ENCODE results near the gene TGFB3. TPM values are rescaled to one million over a fixed set of nuclear protein-coding genes. Genes with fewer than 3 reads are reported as not detected.

TGFB3 gene
- total and polyA plus RNA-seq, 9 of the 15 experiments (the other 6 are each of a cell fraction or from before 2014, with no cell fraction given): 0.39 to 2.0 (median 1.0) TPM

- BruUV-seq (replicated peaks): no TSS peak
- CTCF ChIA-PET (ENCODE audit: low intra/inter-chr PET ratio): no interaction called here
- TF ChIP-seq SRSF7 (optimal IDR thresholded peaks at IDR 0.05; ENCODE audit: low read depth, low read length) (no peak), CBX8 (IDR thresholded peaks at IDR 0.05; ENCODE audit: borderline replicate concordance, extremely low read depth, low read depth, low read length, poor library complexity, severe bottlenecking) (no peak), NCOA1 (IDR thresholded peaks at IDR 0.05; ENCODE audit: low read depth) (no peak), CXXC5 (CRISPR knock-in tag; IDR thresholded peaks at IDR 0.05) (no peak), REST (IDR thresholded peaks at IDR 0.05; ENCODE audit: borderline replicate concordance) (peak; percentile 15; the same call in 1 of the 2 replicates), REST (CRISPR knock-in tag; IDR thresholded peaks at IDR 0.05; ENCODE audit: low read depth) (no peak), CTCF (IDR thresholded peaks at IDR 0.05 in 2 of 3, conservative IDR thresholded peaks at IDR 0.05 in 1 of 3; ENCODE audit: insufficient read depth in 2 of 3, low read depth in 1 of 3, low read length in 3 of 3) (peak in 1 of 3 experiments; percentile 36; a peak in 2 of 6 replicates), ZNF740 (CRISPR knock-in tag; IDR thresholded peaks at IDR 0.05) (no peak), ZNF740 (tag; IDR thresholded peaks at IDR 0.05) (no peak), KDM2B (CRISPR knock-in tag; IDR thresholded peaks at IDR 0.05) (no peak)
These were observed 4.8 kb downstream of the TGFB3 start for GRCh38 chr14:75976826-75977581.

More at GRCh38 chr14:75976826-75977581, 4.8 kb downstream of the TGFB3 start:
- H3K36me3 ChIP-seq (ENCODE audit: control insufficient read depth, insufficient read depth, low read length): no peaks in the 10 kb centered on the region
- intact Hi-C loops (cut with micrococcal nuclease): loop anchor here (1.0 kb wide), 1 partner anchor 71 kb away; no protein-coding TSS in a partner anchor
- no peak overlapping the region for H3K27ac ChIP-seq (ENCODE audit: extremely low read depth, low read depth, low read length)
- FAIRE-seq (no peak), ATAC-seq (no peak), DNase-seq (ENCODE audit: extremely low read depth in 1 of 4, low spot score in 3 of 4) (peak in 1 of 4 experiments; percentile 16)
- 48% methylated on average over 8 of the region's 8 CpGs for whole genome bisulfite sequencing (ENCODE audit: insufficient coverage, low coverage, missing lambda C conversion rate)
- no peaks in the 10 kb centered on the region for H3K9me1 ChIP-seq (ENCODE audit: control insufficient read depth, insufficient read depth, low read length)
- H3K9ac ChIP-seq (ENCODE audit: insufficient read depth in 1 of 2, low read depth in 2 of 2, low read length in 2 of 2): no peak overlapping the region
- in situ Hi-C loops (cut with MboI): loop anchor here (10.0 kb wide), 1 partner anchor 172 kb away; no protein-coding TSS in a partner anchor
- no peak overlapping the region for H3K4me3 ChIP-seq
- H3K27me3 ChIP-seq (ENCODE audit: control insufficient read depth in 2 of 2, insufficient read depth in 2 of 2, low read length in 2 of 2): no peaks in the 10 kb centered on the region
- POLR2A ChIA-PET: interaction anchor here (0.7 to 1.1 kb wide), 2 partner anchors 21 to 268 kb away, joined by 3 read pairs; no protein-coding TSS in a partner anchor
- no peak overlapping the region for H3K4me2 ChIP-seq (ENCODE audit: insufficient read depth, low read length)
- H2AFZ ChIP-seq (ENCODE audit: low read depth, low read length): no peak overlapping the region
- H3K79me2 ChIP-seq (ENCODE audit: control insufficient read depth, insufficient read depth, low read length): no peaks in the 10 kb centered on the region
- no peaks in the 10 kb centered on the region for H3K9me3 ChIP-seq (replicated peaks; ENCODE audit: control insufficient read depth, insufficient read depth, low read depth, low read length)
- H4K20me1 ChIP-seq (replicated peaks; ENCODE audit: control insufficient read depth, insufficient read depth, low read length): no peaks in the 10 kb centered on the region
- peaks cover 0 to 13% of the 10 kb centered on the region in 2 experiments; a peak in 3 of 5 replicates for H3K4me1 ChIP-seq (replicated peaks in 1 of 2; ENCODE audit: control insufficient read depth in 2 of 2, insufficient read depth in 2 of 2, low read length in 2 of 2)

Measured in K562 (cell line).